GM18519 (cell line): ENCODE results near the gene SERAC1.
"Not testable (repeated sequence)": the region's sequence is repeated elsewhere in the genome, so short reads cannot be mapped to it uniquely, and the experiment has no call there.

Experiments
- ATAC-seq: cut with Tn5 transposase; IDR thresholded peaks from one replicate; pipeline ENCODE4 v1.9.1; 2021; ENCODE audit warnings: mild to moderate bottlenecking, moderate library complexity; ENCODE audit not compliant: unreplicated experiment, low FRiP score

Gene SERAC1

DNA sequence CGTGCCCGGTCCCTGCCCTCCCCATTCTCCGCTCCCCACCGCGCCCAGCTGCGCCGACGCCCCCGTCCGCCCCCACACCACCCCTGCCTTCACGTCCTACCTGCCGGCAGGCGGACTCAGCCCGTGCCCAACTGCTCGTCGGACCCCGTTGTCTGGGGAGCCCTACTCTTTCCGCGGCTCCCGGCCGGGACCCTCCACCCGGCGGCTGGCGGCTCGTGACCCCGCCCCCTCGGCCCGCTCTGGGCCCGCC, at the start of gene SERAC1:
Gene SERAC1, minus strand, starts transcription at position 223 of the 250 bp plus-strand sequence. CDS start 9,899 bp downstream, outside the sequence.
- no peak for ATAC-seq

DNA sequence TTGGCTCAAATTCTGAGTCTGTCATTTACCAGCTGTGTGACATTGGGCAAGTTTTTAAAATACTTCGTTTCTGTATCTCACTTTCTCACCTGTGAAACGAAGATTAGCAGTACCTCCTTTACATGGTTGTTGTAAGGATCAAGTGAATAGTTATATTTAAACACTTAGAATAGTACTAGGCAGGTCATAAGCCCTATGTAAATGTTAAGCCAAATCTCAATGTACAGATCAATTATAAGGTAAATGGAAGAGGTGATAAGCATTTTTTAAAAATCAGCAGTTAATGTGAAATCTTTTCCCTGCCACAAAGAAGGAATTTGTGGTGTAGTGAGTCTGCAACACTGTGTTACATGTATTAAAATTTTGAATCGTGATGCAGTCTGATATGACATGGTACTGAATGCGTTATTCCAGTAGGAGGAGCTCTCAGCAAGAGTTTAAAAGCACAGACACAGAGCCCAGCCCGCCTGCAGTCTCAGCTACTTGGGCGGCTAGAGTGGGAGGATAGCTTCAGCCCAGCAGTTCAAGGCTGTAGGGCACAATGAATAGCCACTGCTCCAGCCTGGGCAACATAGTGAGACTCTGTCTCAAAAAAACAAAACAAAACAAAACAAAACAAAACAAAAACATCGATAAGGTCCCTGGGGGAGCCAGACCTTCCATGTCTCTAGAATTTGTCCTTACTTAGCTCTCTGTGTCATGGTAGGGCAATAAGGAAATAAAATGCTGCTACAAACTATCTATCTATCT, 46.0 kb upstream of the SERAC1 start:
- peak; percentile 77 for ATAC-seq

DNA sequence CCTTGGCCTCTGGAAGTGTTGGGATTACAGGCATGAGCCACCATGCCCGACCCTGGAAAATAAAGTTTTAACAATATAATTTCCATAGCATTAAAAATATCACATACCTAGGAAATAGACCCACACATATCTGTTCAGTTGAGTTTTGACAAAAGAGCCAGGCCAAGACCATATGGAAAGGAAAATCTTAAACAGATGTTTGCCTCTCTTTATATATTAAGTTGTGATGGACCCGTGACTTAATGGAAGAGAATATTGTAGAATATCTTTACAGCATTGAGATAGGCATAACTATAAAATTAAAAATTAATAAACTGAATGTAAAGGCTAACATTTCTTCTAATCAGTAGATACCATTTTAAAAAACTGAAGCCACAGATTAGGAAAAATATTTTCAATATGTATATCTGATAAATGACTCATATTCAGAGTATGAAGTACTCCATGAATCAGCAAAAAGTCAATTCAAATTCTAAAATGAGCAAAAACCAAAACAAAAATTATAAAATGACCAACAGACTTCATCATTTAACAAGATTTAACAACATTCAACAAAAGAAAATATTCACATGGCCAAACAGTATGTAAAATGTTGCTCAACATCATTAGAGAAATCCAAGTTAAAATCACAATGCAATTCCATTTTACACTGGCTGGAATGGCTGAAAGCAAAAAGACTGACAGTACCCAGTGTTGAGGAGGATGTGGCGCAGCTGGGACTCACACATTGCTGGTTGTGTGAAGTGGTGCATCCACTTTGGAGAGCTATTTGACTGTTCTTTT, 43.4 kb upstream of the SERAC1 start:
- ATAC-seq: no peak

DNA sequence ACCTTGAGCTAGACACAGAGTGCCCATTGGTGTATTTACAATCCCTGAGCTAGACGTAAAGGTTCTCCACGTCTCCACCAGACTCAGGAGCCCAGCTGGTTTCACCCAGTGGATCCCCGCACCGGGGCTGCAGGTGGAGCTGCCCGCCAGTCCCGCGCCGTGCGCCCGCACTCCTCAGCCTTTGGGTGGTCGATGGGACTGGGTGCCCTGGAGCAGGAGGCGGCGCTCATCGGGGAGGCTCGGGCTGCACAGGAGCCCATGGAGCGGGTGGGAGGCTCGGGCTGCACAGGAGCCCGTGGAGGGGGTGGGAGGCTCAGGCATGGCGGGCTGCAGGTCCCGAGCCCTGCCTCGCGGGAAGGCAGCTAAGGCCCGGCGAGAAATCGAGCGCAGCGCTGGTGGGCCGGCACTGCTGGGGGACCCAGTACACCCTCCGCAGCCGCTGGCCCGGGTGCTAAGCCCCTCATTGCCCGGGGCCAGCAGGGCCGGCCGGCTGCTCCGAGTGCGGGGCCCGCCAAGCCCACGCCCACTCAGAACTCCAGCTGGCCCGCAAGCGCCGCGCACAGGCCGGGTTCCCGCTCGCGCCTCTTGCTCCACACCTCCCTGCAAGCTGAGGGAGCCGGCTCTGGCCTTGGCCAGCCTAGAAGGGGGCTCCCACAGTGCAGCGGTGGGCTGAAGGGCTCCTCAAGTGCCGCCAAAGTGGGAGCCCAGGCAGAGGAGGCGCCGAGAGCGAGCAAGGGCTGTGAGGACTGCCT, 41.7 kb upstream of the SERAC1 start:
- ATAC-seq: not testable (repeated sequence)

DNA sequence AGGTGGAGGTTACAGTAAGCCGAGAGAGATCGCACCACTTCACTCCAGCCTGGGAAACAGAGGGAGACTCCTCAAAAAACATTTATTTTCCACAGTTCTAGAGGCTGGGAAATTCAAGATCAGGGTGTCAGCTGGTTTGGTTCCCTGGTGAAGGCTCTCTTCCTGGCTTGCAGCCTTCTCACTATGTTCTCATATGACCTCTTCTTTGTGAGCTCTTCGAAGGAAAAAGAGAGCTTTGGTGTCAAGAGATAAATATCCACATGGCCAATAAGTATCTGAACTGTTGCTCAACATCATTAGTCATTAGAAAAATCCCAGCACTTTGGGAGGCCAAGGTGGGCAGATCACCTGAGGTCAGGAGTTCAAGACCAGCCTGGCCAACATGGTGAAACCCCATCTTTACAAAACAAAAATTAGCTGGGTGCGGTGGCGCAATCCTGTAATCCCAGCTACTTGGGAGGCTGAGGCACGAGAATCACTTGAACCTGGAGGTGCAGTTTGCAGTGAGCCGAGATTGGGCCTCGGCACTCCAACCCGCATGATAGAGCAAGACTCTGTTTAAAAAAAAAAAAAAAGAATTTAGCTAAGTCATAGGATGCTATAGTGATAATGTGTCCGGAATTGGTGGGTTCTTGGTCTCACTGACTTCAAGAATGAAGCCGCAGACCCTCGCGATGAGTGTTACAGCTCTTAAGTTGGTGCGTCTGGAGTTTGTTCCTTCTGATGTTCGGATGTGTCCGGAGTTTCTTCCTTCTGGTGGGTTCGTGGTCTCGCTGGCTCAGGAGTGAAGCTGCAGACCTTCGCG, 40.4 kb upstream of the SERAC1 start:
- ATAC-seq: not testable (repeated sequence)

DNA sequence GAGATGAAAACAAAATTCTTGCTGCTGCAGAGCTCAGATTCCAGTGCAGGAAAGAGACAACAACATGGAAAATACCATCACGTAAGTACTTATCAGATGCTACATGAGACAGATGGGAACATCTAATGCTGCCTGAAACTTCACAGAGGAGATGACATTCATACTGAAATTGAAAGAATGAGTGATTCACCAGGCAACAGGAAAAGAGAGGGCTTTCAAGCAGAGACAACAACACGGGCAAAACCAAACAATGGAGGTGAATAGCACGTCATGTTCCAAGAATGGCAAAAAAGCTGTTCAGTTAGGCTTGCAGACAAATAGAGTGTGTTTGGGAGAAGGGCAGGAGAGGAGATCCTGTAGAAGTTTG, 39.3 kb upstream of the SERAC1 start:
- ATAC-seq: peak; percentile 86

DNA sequence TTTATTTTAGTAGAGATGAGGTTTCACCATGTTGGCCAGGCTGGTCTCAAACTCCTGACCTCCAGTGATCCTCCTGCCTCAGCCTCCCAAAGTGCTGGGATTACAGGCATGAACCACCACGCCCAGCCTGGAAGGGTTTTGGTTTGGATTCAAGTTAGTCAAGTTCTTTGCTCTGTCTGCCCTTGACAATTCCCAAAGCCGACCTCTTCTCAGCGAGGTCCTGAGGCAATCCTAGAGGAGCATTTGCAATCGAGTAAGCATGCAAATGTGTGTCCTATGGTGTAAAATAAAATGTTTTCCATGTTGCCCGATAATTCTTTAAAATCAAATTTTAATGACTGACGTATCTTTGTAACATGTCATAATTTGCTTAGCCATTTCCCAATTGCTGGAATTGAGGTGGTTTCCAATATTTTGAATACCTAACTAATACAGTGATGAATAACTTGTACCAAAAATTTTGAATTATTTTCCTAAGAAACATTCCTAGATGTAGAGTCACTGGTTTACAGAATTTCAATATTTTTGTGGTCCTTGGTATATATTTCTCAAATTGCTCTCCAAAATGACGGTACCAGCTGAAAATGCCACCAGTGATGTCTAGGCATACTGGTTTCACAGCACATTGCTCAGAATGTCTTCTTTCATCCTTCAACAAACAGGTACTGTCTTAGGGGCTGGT, 38.8 kb upstream of the SERAC1 start:
- no peak for ATAC-seq

DNA sequence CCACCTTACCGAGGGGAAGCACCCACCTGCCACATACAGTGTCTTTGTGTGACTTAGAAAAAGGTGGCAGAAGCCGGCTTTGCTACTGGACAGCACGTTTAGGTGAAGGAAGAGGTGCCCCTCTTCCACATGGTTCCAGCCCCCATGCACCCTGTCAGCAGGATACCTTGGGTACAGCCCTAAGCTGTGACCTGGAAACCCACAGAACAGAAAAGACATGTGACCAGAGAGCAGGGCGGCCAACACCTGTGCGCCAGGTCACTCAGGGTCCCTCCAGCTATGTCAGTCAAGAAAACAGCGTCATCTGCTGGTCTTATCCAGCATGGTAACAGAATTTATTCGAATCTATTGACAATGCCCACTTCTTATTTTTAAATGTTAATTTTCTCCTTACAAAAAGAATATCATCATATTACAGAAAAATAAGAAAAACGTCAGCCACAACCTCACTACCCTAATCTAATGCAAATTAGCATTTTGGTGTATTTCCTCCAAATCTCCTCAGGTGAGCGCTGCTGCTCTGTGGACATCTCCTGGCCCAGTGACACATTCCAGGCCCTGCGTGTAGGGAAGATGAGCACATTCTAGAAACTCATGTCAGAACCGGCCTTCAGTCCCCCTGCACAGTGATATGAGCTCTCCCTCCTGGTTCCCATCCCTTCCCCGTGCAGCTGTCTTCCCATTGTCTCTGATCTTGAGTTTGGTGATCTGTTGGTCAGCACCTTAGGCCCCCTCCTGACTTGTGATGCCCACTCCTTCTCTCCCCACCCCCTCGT, 37.3 kb upstream of the SERAC1 start:
- no peak for ATAC-seq

DNA sequence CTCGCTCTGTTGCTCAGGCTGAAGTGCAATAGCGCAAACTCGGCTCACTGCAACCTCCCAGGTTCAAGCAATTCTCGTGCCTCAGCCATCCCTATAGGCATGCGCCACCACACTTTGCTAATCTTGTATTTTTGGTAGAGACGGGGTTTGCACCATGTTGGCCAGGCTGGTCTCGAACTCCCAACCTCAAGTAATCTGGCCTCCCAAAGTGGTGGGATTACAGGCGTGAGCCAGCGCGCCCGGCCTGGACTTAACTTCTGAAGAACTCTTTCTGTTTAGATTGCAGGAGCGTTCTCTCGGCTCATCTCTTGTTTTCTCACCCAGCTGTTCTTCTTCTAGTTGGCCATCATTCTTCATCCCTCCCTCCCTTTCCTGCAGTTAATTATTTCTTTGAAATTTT, 30.4 kb upstream of the SERAC1 start:
- ATAC-seq: no peak

DNA sequence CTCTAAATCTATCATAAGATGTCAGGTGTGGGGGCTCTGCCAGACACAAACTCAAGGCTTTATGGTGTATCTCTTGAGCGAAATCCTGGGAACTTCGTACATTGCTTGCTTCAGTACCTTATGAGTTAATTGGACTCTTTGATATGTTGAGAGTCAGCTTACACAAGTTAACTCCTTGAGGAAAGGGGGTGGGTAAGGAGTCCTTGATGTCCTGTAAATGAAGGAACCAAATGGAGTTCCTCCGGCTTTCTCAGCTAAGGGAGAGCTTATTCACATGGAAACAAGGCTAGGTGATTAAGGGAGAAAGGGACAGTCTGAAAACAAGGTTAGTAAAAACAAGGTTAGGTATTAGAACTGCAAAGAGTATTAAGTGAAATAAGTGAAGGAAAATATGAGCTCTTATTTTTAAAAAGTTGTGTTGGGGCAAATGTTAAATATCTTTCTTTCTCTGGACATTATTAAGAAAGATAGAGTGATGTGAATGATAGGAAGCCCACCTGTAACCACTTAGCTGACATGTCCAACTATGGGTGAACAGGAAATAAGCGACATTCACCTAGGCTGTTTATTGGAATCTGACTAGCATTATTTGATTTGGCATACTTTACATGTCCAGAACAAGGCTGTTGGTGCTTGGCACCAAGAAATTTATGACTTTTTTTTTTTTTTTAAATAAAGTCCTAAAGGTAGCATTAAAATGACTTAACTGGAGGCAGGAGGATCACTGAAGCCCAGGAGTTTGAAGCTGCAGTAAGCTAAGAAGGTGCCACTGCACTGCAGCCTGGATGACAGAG, 26.6 kb upstream of the SERAC1 start:
- ATAC-seq: no peak

DNA sequence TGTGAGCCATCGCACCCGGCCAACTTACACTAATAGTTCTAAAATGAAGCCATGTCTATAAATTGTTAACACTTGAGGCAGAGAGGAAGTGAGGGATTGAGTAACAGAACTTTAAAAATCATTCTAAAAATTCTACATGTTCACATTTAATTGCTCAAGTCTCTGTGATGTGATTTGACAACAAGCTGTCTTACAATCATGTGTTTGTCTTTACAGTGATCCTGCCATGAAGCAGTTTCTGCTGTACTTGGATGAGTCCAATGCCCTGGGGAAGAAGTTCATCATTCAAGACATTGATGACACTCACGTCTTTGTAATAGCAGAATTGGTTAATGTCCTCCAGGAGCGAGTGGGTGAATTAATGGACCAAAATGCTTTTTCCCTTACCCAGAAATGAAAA, 23.7 kb upstream of the SERAC1 start:
- no peak for ATAC-seq

DNA sequence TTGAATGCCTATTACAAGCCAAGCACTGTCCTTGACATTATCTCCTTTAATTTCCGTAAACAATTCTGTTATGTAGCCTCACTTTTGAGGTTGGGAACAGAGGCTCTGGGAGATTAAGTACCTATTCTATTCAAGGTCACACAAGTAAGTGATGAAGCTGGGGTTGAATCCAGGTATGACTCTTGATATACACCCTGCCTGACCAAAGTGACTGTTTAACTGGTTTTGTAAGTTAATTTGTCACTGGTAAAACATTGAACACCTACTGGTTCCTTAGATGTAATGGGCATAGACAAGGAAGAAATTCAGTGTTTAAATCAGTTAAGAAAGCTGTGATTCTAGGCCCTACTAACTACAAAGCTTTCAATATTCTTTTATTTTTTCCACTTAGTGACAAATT, 23.0 kb upstream of the SERAC1 start:
- no peak for ATAC-seq

DNA sequence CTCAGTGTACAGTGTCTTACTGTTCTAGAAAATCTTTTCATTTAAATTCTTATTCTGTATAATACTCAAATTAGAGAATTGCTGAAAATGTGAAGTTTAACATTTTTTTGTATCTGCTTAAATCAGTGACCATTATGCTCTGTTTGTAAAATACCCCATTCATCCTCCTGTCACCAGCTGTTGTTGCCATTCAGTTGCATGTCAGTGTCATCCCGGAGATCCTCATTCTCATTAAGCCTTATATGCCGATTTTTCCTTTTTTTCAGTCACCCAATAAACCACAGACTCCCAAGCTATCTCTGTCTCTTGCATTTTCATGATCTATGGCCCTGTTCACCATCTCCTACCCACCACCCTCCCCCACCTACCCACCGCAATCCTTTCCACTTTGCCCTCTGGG, 20.5 kb upstream of the SERAC1 start:
- ATAC-seq: no peak

DNA sequence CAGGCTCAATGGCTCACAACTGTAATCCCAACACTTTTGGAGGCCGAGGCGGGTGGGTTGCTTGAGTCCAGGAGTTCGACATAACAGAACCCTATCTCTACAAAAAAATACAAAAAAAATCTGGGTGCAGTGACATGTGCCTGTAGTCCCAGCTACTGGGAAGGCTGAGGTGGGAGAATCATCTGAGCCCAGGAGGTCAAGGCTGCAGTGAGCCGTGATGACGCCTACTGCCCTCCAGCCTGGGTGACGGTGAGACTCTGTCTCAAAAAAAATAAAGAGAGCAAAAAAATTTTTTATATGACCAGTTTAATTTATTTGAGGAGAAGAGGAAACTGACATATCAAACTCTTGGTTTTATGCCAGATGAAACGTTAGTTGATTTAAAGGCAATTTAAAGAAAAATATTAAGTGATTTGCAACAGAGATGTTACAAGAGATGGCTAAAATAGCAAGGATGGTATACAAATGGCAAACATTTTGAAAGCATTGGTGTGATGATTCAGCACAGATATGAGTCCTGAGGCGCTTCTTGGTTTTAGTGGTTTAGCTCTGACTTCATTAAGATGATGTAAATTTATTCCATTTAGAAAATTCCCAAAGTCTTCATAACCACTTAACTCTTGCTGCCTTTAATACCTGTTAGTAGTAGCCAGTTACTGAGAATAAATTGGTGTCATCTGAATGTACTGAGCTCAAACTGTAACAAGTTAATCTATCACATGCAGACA, 17.8 kb upstream of the SERAC1 start:
- ATAC-seq: no peak

DNA sequence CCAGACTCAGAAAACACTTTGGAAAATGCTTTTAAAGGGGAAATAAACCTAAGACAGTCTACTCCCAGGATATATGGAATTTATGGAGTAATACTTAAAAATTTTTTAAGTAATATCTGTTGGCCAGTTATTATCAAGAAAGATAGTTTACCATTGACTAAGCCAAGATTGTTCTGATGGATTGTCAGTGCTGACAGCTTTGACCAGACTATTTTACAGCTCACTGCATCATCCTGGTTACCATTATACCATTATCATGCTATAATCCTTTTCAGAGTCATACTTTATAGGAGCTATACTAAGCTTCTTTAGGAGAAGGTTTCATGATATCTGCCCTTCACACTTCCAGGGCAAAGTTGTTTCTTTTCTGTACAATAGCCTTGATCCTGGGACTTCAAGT, 16.5 kb upstream of the SERAC1 start:
- ATAC-seq: no peak

DNA sequence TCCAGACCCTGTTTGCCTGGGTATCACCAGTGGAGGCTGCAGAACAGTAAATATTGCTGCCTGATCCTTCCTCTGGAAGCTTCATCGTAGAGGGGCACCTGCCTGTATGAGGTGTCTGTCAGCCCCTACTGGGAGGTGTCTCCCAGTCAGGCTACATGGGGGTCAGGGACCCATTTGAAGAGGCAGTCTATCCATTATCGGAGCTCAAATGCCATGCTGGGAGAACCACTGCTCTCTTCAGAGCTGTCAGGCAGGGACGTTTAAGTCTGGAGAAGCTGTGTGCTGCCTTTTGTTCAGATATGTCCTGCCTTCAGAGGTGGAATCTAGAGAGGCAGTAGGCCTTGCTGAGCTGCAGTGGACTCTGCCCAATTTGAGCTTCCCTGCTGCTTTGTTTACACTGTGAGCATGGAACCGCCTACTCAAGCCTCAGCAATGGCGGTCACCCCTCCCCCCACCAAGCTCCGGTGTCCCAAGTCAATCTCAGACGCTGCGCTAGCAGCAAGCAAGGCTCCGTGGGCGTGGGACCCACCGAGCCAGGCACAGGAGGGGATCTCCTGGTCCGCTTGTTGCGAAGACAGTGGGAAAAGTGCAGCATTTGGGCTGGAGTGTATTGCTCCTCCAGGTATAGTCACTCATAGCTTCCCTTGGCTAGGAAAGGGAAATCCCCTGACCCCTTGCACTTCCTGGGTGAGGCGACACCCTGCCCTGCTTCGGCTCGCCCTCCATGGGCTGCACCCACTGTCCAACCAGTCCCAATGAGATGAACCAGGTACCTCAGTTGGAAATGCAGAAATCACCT, 15.3 kb upstream of the SERAC1 start:
- not testable (repeated sequence) for ATAC-seq

DNA sequence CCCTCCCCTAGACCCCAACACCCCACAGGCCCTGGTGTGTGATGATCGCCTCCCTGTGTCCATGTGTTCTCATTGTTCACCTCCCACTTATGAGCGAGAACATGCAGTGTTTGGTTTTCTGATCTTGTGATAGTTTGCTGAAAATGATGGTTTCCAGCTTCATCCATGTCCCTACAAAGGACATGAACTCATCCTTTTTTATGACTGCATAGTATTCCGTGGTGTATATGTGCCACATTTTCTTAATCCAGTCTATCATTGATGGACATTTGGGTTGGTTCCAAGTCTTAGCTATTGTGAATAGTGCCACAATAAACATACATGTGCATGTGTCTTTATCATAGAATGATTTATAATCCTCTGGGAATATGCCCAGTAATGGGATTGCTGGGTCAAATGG, 9.7 kb upstream of the SERAC1 start:
- not testable (repeated sequence) for ATAC-seq
